Stimulated activated CD8-positive, alpha-beta memory T cell treated with anti-CD3 and anti-CD28 coated beads, Interleukin-4, amount 100 ng/mL, for 1 hour (primary cell): Measurements from ENCODE around the gene FCRL3.

Experiments used
- DNase-seq, 2 donors: peaks; one replicate each; pipeline ENCODE4 v3.0.0-alpha.2; 2020; ENCODE audit warnings: low read depth in 2 of 2, low spot score in 1 of 2

Gene FCRL3

DNA sequence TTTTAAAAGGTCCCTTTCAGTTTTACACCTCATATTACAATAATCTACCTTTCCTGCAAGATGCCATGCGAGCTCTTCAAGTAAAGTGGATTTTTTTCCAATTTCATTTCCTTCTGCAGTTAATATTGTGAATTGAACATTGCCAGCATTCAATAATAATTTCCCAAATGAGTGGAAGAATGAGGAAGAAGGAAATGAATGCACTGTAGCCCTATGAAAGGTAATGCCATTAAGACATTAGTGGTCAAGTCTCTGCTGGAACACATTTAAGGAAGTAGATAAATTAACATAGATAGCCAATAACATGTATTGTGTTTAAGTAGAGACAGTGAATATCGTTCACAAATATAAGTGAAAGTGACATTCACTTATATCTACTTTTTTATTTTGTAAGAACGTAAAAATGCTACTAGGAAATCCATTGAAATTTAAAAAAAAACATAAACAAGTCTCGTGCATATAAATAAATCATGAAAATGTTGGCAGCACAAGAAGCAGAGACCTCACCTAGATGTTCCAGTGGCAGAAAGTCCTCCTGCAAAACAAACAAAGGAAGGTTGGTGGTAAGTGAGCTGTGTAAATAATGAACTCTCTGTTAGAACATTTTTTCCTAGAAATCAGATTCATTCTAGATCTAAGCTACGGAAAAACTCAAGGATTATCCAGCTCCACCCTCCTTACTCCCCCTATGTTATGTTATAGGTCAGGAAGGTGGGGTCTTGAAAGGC is 17.7 kb downstream of the FCRL3 start:
- DNase-seq = no peak

DNA sequence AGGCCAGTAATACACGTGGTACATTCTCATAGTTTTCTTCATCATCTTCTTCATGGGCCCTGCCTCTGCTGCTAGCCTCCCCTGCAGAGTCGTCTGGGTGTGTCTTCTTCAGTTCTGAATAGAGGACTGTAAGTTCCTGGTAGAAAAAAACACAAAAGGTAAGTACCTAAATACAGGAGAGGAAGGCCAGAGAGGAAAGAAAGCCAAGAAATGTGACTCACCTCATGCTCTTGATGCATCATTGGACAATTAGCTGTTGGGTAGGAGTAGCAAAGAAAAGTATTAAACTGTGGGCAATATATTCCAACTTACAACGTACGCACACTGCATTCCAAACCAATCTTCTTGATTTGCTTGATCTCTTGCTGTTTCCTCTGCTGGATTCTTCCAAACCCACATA is 21.8 kb downstream of the FCRL3 start:
- no peak for DNase-seq

DNA sequence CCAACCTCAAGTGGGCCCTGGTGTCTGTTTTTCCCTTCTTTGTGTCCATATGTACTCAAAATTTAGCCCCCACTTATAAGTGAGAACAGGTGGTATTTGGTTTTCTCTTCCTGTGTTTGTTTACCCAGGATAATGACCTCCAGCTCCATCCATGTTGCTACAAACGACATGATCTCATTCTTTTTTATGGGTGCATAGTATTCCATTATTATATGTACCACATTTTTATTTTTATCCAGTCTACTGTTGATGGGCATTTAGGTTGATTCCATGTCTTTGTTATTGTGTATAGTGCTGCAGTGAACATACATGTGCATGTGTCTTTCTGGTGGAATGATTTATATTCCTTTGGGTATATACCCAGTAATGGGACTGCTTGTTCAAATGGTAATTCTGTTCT is 27.6 kb downstream of the FCRL3 start:
- DNase-seq = no peak

DNA sequence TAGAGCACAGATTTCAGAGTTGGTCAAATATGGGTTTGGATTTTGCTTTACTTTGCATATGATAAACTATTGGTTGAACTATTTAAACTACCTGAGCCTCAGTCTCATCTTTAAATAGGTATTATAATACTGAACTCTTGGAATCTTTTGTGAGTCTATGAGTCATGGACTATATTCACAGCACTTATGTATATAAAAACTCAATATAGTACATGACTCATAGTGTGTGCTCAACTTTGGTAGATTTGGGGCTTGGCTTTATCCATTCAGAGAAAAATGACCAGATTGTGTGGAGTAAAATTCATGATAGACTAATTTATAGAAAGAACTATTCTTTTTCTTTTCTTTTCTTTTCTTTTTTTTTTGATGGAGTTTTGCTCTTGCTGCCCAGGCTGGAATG is 28.7 kb downstream of the FCRL3 start:
- DNase-seq = no peak

DNA sequence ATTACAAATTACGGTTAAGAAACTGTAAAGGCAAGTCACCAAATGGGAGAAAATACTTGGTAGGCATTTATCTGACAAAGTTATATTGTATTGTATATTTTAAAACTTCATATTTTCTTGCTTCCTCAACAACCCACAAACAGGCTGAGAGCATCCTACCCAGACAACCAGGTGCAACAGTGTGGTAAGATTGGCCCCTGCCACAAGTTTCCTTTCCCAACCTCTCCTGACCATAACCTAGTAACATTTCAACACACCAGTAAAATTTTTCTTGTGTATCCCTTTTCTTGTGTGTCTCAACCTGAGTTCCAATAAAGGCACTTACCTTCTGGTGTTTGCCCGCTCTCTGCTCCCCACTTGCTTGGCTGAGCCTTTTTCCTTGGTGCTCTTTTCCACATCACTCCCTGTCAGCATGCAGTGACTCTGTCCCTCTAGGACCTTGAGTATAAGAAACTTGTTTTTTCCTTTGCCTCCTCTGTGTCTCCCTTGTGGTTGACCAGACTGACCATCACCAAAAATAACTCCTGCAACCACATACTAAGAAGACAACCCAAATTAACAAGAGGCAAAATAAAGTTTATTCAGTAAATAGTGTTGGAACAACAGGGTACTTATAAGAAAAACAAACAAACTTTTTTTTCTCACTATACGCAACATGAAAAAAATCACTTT is 40.9 kb downstream of the FCRL3 start:
- DNase-seq = no peak

DNA sequence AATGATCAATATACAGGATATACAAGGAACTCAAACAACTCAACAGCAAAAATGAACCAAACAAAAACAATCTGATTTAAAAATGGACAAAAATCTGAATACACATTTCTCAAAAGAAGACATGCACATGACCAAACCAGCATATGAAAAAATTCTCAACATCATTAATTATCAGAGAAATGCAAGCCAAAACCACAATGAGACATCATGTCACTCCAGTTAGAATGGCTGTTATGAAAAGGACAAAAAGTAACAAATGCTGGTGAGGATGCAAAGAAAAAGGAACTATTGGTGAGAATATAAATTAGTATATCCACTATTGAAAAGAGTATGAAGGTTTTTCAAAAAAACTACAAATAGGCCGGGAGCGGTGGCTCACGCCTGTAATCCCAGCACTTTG is 42.0 kb downstream of the FCRL3 start:
- DNase-seq = no peak

DNA sequence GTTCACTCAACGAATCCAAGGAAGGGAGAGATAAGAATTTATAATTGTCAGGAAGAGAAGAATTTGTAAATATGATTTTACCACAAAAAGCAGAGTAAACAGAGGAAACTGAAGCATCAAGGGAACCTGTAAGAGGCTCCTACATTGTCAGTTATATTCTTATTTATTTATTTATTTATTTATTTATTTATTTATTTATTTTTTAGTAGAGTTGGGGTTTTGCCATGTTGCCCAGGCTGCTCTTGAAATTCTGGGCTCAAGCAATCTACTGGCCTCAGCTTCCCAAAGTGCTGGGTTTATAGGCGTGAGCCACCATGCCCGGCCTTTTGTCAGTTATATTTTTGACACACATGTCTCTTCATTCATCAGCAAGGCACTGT is 47.1 kb downstream of the FCRL3 start:
- DNase-seq = no peak

DNA sequence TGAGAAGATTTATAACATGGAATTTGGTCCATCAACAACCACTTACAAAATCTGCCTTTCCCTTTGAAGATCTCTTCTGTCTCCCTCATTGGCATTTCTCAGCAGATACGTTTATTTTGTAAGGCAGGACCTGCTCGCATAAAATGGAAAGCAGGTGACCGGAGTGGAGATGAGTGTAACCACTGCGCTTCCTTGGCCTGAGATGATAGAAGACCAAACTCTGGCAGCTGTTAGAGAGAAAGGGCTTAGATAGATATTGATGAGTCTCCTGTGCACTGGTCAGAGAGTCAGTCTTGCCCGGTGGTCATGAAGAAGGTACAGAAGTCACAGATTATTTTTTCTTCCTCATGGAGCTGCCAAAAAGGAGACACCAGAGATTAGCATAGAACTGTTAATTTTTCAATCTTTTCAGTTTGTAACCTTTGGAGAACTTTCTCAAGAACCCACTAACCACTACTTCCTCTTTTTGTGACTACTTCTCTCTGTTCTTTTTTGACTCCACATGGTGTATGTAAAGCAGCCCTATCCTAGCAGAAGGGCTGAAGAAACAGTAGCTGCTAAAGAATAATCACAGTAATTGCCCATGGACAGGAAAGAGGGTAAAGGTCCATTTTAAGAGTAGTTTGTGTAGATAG is 47.6 kb downstream of the FCRL3 start:
- DNase-seq = no peak

DNA sequence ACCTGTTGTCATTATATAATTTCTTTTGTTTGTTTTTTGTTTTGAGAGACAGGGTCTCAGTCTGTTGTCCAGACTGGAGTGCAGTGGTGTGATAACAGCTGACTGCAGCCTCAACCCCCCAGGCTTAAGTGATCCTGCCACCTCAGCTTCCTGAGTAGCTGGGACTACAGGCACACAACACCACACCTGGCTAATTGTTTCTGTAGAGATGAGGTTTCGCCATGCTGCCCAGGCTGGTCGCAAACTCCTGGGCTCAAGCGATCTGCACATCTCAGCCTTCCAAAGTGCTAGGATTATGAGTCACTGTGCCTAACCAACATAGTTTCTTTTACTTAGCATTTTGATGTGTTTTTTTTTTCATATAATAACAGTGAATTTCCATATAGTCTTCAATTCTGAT is 52.3 kb downstream of the FCRL3 start:
- DNase-seq = no peak

DNA sequence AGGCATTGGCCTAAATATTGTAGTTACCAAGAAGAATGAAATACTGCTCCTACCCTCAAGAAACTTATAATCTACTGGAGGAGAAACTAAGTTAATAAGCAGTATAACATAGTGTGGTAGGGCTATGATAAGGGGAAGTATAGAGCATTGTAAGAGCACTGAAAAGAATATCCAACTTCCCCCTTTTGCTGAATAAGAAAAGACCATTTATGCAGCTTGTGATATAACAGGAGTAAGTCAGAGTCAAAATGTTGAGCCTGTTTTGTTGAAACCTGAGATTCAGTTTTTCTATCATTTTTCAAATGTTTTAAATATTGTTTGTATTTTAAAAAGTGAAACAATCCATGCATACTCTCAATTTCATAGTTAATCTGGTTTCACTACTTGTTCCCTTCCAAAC is 54.4 kb downstream of the FCRL3 start:
- DNase-seq = no peak

DNA sequence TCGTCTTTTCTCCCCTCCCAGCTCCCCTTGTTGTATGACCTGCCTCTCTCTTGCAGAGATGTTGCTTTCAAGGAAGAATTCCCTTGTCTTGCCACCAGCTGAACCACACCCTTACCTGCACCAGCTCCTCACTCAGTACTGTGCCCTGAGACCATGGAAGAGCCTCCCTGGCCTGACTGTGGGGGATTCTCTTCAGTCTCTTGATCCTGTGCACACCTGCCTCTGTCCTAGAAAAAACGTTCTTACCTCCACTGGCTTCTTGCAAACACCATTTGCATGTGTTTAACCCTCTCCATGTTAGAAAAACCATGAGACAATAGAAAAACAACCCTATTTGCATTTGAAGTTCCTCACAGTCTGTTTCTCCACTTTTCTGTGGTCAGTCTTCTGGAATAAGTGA is 59.4 kb downstream of the FCRL3 start:
- DNase-seq = no peak

DNA sequence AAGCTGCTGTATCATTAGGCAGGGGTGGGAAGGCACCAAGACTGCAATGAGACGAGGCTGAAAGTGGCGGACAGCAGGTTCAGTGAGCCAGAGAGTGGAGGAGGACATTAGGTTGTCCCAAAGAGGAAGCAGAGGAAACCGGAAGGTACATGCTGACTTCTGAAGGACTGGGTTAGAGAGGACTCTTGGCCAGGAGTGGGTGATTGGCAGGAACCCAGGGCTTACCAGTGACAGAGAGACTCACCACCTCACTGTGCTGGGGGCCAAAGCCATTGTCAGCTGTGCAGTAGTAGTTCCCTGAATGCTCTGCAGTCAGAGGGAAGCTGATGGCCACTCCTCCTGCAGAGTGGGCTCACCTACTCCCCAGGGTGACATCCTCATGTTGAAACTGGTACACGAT is 60.8 kb downstream of the FCRL3 start:
- DNase-seq = no peak

DNA sequence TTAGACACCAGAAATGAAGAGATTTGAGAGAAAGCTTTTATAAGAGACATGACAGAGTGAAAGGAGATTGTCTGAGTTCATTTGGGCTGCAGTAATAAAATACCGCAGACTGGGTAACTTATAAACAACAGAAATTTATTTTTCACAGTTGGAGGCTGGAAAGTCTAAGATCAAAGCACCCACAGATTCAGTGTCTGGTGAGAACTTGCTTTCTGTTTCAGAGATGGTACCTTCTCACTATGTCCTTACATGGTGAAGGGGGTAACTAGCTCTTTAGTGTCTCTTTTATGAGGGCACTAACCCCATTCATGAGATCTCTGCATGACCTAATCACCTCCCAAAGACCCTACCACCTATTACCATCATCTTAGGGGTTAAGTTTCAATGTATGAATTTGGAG is 71.8 kb downstream of the FCRL3 start:
- no peak for DNase-seq
